Measurements from ENCODE around the gene PRKCQ. TPM values are rescaled to one million over a fixed set of nuclear protein-coding genes. Genes with fewer than 3 reads are reported as not detected.

The PRKCQ gene
- total RNA-seq: 10 to 100 TPM; 62.6 to 69.5 TPM

DNA sequence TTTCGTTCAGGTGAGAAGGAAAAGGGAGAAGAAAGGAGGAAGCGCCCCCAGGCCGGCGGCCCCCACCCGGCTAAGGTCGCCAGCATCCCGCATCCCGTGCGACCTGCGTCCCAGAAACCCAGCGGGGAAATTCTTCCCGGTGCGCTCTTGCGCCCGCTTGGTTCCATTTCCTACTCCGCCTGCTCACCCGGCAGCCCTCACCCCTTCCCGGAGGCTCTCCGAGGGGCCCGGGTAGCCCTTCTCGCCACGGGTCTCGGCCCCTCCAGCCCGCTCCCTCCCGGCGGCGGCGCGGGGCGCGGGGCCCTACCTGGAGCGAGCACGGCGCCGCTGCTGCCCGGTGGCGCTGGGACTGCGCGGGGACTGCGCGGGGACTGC lies at the start of gene PRKCQ:
Gene PRKCQ (minus strand): TSS at position 373 of the 375 bp plus-strand sequence. CDS start 65,141 bp downstream, outside the sequence.
- peaks cover 2% of the 10 kb centered on the region for H3K9me3 Mint-ChIP-seq
- peaks cover 72% of the 10 kb centered on the region for H3K36me3 Mint-ChIP-seq (ENCODE audit: low read depth)
- H3K27ac Mint-ChIP-seq: peak within 1 kb of the TSS; percentile 97
- no peaks in the 10 kb centered on the region for H3K27me3 Mint-ChIP-seq
- ChIA-PET POLR2A (interaction anchor here (0.8 kb wide), 1 partner anchor 85 kb away, joined by 4 read pairs; no protein-coding TSS in a partner anchor), CTCF (interaction anchor here (0.6 to 1.3 kb wide), 7 partner anchors 13 to 861 kb away, joined by 3 to 8 read pairs (median 5); no protein-coding TSS in a partner anchor)
- no peak for DNase-seq
- peaks cover 61% of the 10 kb centered on the region for H3K4me1 Mint-ChIP-seq
- H3K4me3 Mint-ChIP-seq: peak within 1 kb of the TSS; percentile 92

GRCh38 chr10:6625428-6625827 lies 45.4 kb upstream of the PRKCQ start:
- H3K4me1 Mint-ChIP-seq: peaks cover 5% of the 10 kb centered on the region

DNA sequence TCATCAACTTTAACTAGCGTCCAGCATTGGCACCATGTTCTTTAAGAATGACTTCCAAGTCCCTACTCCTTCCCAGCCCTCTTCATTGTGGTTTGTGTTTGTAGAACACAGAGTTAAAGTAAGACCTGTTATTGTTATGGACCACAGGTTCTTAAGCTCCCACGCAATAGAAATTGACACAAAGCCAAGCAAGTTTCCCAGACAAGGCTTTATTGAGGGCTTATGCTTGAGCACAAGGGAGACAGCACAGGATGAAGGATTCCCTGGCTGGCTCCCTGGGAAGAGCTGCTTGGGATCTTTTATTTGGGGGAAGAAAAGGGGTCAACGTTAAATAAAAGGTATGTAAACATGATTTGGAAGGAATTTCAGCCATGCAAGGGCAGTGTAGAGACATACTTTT lies 44.3 kb upstream of the PRKCQ start:
- H3K27me3 Mint-ChIP-seq: peaks cover 2% of the 10 kb centered on the region
- H3K36me3 Mint-ChIP-seq (ENCODE audit: low read depth): peaks cover 6% of the 10 kb centered on the region
- H3K9me3 Mint-ChIP-seq: peaks cover 2% of the 10 kb centered on the region
- CTCF ChIA-PET: interaction anchor here (1.0 kb wide), 1 partner anchor 17 kb away, joined by 5 read pairs; no protein-coding TSS in a partner anchor
- H3K4me3 Mint-ChIP-seq: no peak overlapping the region
- POLR2A ChIA-PET: no interaction called here
- no peak overlapping the region for H3K27ac Mint-ChIP-seq
- peaks cover 5% of the 10 kb centered on the region for H3K4me1 Mint-ChIP-seq
- no peak for DNase-seq

More at GRCh38 chr10:6625428-6625827, 45.4 kb upstream of the PRKCQ start:
- peaks cover 2% of the 10 kb centered on the region for H3K9me3 Mint-ChIP-seq
- H3K27me3 Mint-ChIP-seq: peaks cover 2% of the 10 kb centered on the region
- POLR2A ChIA-PET: no interaction called here
- H3K36me3 Mint-ChIP-seq (ENCODE audit: low read depth): peaks cover 4% of the 10 kb centered on the region
- CTCF ChIA-PET: interaction anchor here (0.5 to 0.6 kb wide), 2 partner anchors 14 to 22 kb away, joined by 3 read pairs; no protein-coding TSS in a partner anchor
- no peak overlapping the region for H3K27ac Mint-ChIP-seq
- DNase-seq: no peak
- H3K4me3 Mint-ChIP-seq: no peak overlapping the region

GRCh38 chr10:6622921-6623320 lies 42.8 kb upstream of the PRKCQ start:
- POLR2A ChIA-PET: no interaction called here
- peaks cover 13% of the 10 kb centered on the region for H3K36me3 Mint-ChIP-seq (ENCODE audit: low read depth)

DNA sequence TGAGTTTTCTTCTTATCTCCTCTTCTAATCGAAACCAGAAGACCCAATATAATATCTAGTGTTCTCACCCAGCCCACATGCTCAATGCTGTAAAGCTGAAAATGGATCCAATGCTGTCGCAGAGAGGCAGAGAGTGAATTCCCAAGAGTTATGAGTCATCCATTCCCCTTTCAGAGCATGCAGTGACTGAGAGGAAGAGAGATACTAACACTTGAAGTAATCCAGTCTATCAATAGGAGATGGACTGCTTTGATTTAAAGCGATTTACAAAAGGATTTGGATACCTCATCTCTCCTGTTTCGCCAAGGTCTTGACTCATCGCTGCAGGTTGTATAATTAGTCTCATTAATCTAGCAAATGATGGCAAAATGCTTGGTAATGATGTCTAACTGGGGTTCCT lies 41.5 kb upstream of the PRKCQ start:
- Mint-ChIP-seq H3K27ac (no peak overlapping the region), H3K36me3 (ENCODE audit: low read depth) (peaks cover 19% of the 10 kb centered on the region), H3K27me3 (peaks cover 2% of the 10 kb centered on the region), H3K4me1 (peaks cover 14% of the 10 kb centered on the region), H3K9me3 (peaks cover 5% of the 10 kb centered on the region), H3K4me3 (no peak overlapping the region)
- ChIA-PET CTCF (interaction anchor here (1.3 kb wide), 1 partner anchor 16 kb away, joined by 3 read pairs; no protein-coding TSS in a partner anchor), POLR2A (no interaction called here)
- DNase-seq: no peak

More at GRCh38 chr10:6622921-6623320, 42.8 kb upstream of the PRKCQ start:
- DNase-seq: no peak
- Mint-ChIP-seq H3K9me3 (peaks cover 2% of the 10 kb centered on the region), H3K4me3 (no peak overlapping the region), H3K27me3 (peaks cover 2% of the 10 kb centered on the region), H3K4me1 (peaks cover 6% of the 10 kb centered on the region), H3K27ac (no peak overlapping the region)
- CTCF ChIA-PET: interaction anchor here (0.9 to 1.3 kb wide), 5 partner anchors 15 to 26 kb away, joined by 3 to 7 read pairs (median 3); no protein-coding TSS in a partner anchor

DNA sequence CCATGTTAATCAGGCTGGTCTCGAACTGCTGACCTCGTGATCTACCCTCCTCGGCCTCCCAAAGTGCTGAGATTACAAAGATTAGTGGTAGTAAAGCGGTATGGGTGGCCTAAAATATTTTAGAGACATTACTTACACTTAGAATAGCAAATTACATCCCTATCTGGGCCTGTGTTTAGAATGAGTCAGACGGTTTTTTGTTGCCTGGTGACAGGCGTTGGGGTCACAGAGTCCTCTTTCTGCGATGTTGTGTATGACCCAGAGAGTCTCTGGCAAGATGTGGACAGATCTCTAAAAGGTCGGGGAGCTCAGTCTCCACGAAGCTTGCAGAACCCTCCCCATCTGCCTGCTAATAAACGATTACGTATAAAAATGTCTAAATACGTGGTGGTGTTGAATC lies 39.6 kb upstream of the PRKCQ start:
- Mint-ChIP-seq H3K4me1 (peaks cover 26% of the 10 kb centered on the region), H3K27me3 (peaks cover 2% of the 10 kb centered on the region), H3K4me3 (no peak overlapping the region), H3K27ac (no peak overlapping the region), H3K36me3 (ENCODE audit: low read depth) (peaks cover 28% of the 10 kb centered on the region), H3K9me3 (peaks cover 13% of the 10 kb centered on the region)
- no peak for DNase-seq
- ChIA-PET CTCF (interaction anchor here (0.7 to 2.0 kb wide), 3 partner anchors 8 to 122 kb away, joined by 4 to 6 read pairs (median 4); no protein-coding TSS in a partner anchor), POLR2A (no interaction called here)

DNA sequence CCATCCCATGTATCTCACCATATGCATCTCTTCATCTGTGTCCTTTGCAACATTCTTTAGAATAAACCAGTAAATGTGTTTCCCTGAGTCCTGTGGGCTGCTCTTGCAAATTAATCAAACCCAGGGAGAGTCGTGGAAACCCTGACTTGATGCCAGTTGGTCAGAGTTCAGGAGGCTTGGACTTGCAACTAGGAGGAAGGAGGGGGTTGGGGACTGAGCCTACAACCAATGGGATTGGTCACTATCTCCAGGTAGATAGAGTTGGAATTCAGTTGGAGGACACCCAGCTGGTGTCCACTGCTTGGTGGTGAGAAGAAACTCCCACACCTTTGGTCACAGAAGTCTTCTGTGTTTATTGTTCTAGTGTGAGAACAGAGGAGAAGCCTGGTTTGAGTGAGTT lies 38.3 kb upstream of the PRKCQ start:
- no peak overlapping the region for H3K4me3 Mint-ChIP-seq
- H3K27ac Mint-ChIP-seq: no peak overlapping the region
- H3K9me3 Mint-ChIP-seq: peaks cover 21% of the 10 kb centered on the region
- ChIA-PET POLR2A (no interaction called here), CTCF (interaction anchor here (1.5 to 2.0 kb wide), 2 partner anchors 11 to 14 kb away, joined by 3 to 6 read pairs; no protein-coding TSS in a partner anchor)
- no peaks in the 10 kb centered on the region for H3K27me3 Mint-ChIP-seq
- peaks cover 32% of the 10 kb centered on the region for H3K36me3 Mint-ChIP-seq (ENCODE audit: low read depth)
- H3K4me1 Mint-ChIP-seq: peaks cover 29% of the 10 kb centered on the region
- no peak for DNase-seq

DNA sequence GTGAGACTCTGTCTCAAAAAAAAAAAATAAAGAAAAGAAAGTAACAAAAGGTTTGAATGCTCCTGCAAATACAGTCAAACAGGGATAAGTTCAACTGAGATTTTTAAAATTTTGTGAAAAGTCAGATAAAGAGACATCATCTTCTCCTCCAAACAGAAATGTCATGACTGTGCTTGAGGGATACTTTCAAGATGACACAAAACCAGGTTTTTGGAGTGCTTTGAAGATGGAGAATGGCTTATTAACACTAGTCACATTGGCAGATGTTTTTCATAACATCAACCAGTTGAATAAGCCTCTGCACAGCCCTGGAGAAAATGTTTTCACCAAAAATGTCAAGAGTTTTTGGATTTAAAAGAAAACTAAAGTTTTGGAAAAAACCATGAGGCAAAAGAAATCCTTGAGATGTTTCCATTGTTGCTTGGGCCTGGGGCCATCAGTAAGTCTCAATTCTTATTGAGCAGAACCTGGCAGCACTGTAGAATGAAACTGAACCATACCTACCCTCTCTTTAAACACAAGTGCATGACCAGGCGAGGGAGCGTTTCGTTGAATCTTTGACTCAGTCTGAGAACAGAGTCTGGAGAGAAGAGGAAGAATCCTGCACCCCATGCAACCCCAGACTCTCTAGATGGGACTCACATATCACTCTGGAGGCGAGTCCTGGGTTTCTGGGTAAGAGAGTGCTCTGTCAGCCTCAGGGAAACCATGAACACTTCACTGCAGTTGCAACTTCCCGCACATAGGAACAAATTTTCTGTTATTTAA lies 37.4 kb upstream of the PRKCQ start:
- POLR2A ChIA-PET: no interaction called here

DNA sequence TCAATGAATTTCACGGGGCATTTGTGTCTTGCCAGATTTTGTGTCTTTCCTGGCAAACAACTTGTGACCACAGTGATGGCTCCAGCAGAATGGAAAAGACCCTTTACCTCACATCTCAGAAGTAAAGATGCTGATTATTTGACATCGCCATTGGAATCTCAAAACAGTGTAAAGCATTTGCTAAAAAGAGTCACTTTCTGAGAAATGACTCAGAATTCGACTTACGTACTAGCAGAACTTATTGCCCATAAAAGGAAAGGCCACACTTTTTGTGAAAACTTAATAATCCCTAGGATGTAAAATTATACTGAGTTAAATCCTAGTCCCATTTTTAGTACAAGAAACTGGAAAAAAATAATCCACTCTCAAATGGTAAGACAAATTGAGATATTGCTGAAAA lies 35.9 kb upstream of the PRKCQ start:
- Mint-ChIP-seq H3K4me1 (peaks cover 50% of the 10 kb centered on the region), H3K27ac (no peak overlapping the region), H3K9me3 (peaks cover 30% of the 10 kb centered on the region), H3K27me3 (no peaks in the 10 kb centered on the region), H3K36me3 (ENCODE audit: low read depth) (peaks cover 42% of the 10 kb centered on the region), H3K4me3 (no peak overlapping the region)
- ChIA-PET CTCF (no interaction called here), POLR2A (no interaction called here)
- no peak for DNase-seq

More for the DNA sequence above, 37.4 kb upstream of the PRKCQ start:
- no peaks in the 10 kb centered on the region for H3K27me3 Mint-ChIP-seq
- H3K4me3 Mint-ChIP-seq: no peak overlapping the region
- no peak for DNase-seq
- CTCF ChIA-PET: interaction anchor here (1.5 kb wide), 1 partner anchor 13 kb away, joined by 3 read pairs; no protein-coding TSS in a partner anchor
- H3K36me3 Mint-ChIP-seq (ENCODE audit: low read depth): peaks cover 36% of the 10 kb centered on the region
- H3K9me3 Mint-ChIP-seq: peaks cover 29% of the 10 kb centered on the region
- peaks cover 35% of the 10 kb centered on the region for H3K4me1 Mint-ChIP-seq
- H3K27ac Mint-ChIP-seq: peak overlapping the region; percentile 27

- Mint-ChIP-seq H3K9me3 (peaks cover 40% of the 10 kb centered on the region), H3K4me1 (peaks cover 80% of the 10 kb centered on the region), H3K4me3 (no peak overlapping the region), H3K27ac (peak overlapping the region; percentile 70), H3K36me3 (ENCODE audit: low read depth) (peaks cover 61% of the 10 kb centered on the region), H3K27me3 (no peaks in the 10 kb centered on the region)
- DNase-seq: peak; percentile 30
- CTCF ChIA-PET: interaction anchor here (1.2 kb wide), 1 partner anchor 30 kb away, joined by 4 read pairs; no protein-coding TSS in a partner anchor
- POLR2A ChIA-PET: no interaction called here
Observed at GRCh38 chr10:6612371-6612770, 32.3 kb upstream of the PRKCQ start.

GRCh38 chr10:6610647-6611046 lies 30.6 kb upstream of the PRKCQ start:
- peaks cover 80% of the 10 kb centered on the region for H3K4me1 Mint-ChIP-seq
- no peaks in the 10 kb centered on the region for H3K27me3 Mint-ChIP-seq
- ChIA-PET CTCF (interaction anchor here (0.8 to 1.4 kb wide), 3 partner anchors 9 to 13 kb away, joined by 3 to 4 read pairs (median 4); no protein-coding TSS in a partner anchor), POLR2A (no interaction called here)
- peak overlapping the region; percentile 0 for H3K27ac Mint-ChIP-seq
- DNase-seq: no peak
- peaks cover 71% of the 10 kb centered on the region for H3K36me3 Mint-ChIP-seq (ENCODE audit: low read depth)
- H3K4me3 Mint-ChIP-seq: no peak overlapping the region
- H3K9me3 Mint-ChIP-seq: peaks cover 43% of the 10 kb centered on the region

GRCh38 chr10:6609625-6610024 lies 29.5 kb upstream of the PRKCQ start:
- ChIA-PET CTCF (no interaction called here), POLR2A (no interaction called here)
- Mint-ChIP-seq H3K27ac (no peak overlapping the region), H3K4me3 (no peak overlapping the region), H3K27me3 (no peaks in the 10 kb centered on the region), H3K9me3 (peaks cover 39% of the 10 kb centered on the region), H3K4me1 (peaks cover 78% of the 10 kb centered on the region), H3K36me3 (ENCODE audit: low read depth) (peaks cover 71% of the 10 kb centered on the region)
- DNase-seq: no peak

DNA sequence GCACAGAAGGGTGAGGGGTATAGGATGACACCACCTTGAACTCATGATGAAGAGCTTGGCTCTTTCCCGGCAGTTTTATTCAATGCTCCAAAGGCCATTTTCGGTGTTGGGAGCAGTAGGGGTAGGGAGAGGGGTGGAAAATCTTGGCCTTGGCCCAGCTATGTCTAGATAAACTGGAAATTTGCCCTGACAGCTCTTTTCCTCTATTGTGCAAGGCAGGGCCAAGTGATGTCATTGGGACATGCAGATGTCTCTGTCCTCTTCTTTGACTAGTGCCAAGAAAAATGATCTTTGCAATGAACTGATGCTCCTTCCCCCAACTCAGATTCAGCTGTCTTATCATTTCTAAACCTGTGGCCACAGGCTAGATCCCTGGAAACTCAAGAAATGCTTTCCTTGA lies 27.7 kb upstream of the PRKCQ start:
- H3K27me3 Mint-ChIP-seq: no peaks in the 10 kb centered on the region
- ChIA-PET CTCF (interaction anchor here (1.0 to 1.4 kb wide), 8 partner anchors 12 to 45 kb away, joined by 3 to 6 read pairs (median 3); no protein-coding TSS in a partner anchor), POLR2A (interaction anchor here (1.0 kb wide), 1 partner anchor 15 kb away, joined by 4 read pairs; no protein-coding TSS in a partner anchor)
- peaks cover 89% of the 10 kb centered on the region for H3K4me1 Mint-ChIP-seq
- peaks cover 63% of the 10 kb centered on the region for H3K36me3 Mint-ChIP-seq (ENCODE audit: low read depth)
- no peak for DNase-seq
- no peak overlapping the region for H3K4me3 Mint-ChIP-seq
- H3K27ac Mint-ChIP-seq: peak overlapping the region; percentile 76
- H3K9me3 Mint-ChIP-seq: peaks cover 24% of the 10 kb centered on the region

Data from activated CD4-positive, alpha-beta T cell treated with anti-CD3 and anti-CD28 coated beads, Interleukin-2, amount 10 ng/mL, durations not matched to agents 7 days and 5 days (primary cell).